ENCODE results near the gene ETV6. TPM values are rescaled to one million over a fixed set of nuclear protein-coding genes. Genes with fewer than 3 reads are reported as not detected.
A peak's percentile ranks its signal among the peaks of the same experiment; 100 is the strongest.

ETV6 gene
- total RNA-seq, 2 donors from 2014 or later: 45.9 to 49.0 TPM

- H3K9me3 Mint-ChIP-seq: no peaks in the 10 kb centered on the region
- no peaks in the 10 kb centered on the region for H3K27me3 Mint-ChIP-seq
- no peak overlapping the region for H3K4me3 Mint-ChIP-seq
- H3K36me3 Mint-ChIP-seq (ENCODE audit: low read depth): peaks cover 99% of the 10 kb centered on the region
- no peak for ATAC-seq (replicated peaks)
- no peak overlapping the region for H3K27ac Mint-ChIP-seq
- H3K4me1 Mint-ChIP-seq: peaks cover 28% of the 10 kb centered on the region
Observed at GRCh38 chr12:11880381-11880780, 230.9 kb downstream of the ETV6 start.

GRCh38 chr12:11881835-11882234 is 232.4 kb downstream of the ETV6 start:
- no peak for ATAC-seq (replicated peaks)
- H3K4me1 Mint-ChIP-seq: peaks cover 21% of the 10 kb centered on the region
- peaks cover 100% of the 10 kb centered on the region for H3K36me3 Mint-ChIP-seq (ENCODE audit: low read depth)
- H3K4me3 Mint-ChIP-seq: no peak overlapping the region
- no peaks in the 10 kb centered on the region for H3K27me3 Mint-ChIP-seq
- H3K9me3 Mint-ChIP-seq: no peaks in the 10 kb centered on the region
- H3K27ac Mint-ChIP-seq: peak overlapping the region; percentile 25

GRCh38 chr12:11882301-11883019 is 233.0 kb downstream of the ETV6 start:
- Mint-ChIP-seq H3K9me3 (no peaks in the 10 kb centered on the region), H3K27me3 (no peaks in the 10 kb centered on the region), H3K36me3 (ENCODE audit: low read depth) (peaks cover 100% of the 10 kb centered on the region), H3K27ac (no peak overlapping the region), H3K4me1 (peaks cover 19% of the 10 kb centered on the region), H3K4me3 (no peak overlapping the region)
- ATAC-seq (replicated peaks): no peak

- peaks cover 99% of the 10 kb centered on the region for H3K36me3 Mint-ChIP-seq (ENCODE audit: low read depth)
- H3K4me1 Mint-ChIP-seq: peaks cover 13% of the 10 kb centered on the region
- H3K27me3 Mint-ChIP-seq: no peaks in the 10 kb centered on the region
- no peak for ATAC-seq (replicated peaks)
- no peak overlapping the region for H3K4me3 Mint-ChIP-seq
- H3K9me3 Mint-ChIP-seq: no peaks in the 10 kb centered on the region
- peak overlapping the region; percentile 13 for H3K27ac Mint-ChIP-seq
Observed at GRCh38 chr12:11884116-11884515, 234.6 kb downstream of the ETV6 start.

- Mint-ChIP-seq H3K4me3 (no peak overlapping the region), H3K4me1 (peaks cover 16% of the 10 kb centered on the region), H3K27ac (no peak overlapping the region), H3K9me3 (no peaks in the 10 kb centered on the region), H3K27me3 (no peaks in the 10 kb centered on the region), H3K36me3 (ENCODE audit: low read depth) (peaks cover 99% of the 10 kb centered on the region)
- ATAC-seq (replicated peaks): no peak
Observed at GRCh38 chr12:11884706-11885105, 235.2 kb downstream of the ETV6 start.

GRCh38 chr12:11885261-11886038 is 236.0 kb downstream of the ETV6 start:
- no peaks in the 10 kb centered on the region for H3K9me3 Mint-ChIP-seq
- H3K27me3 Mint-ChIP-seq: no peaks in the 10 kb centered on the region
- no peak overlapping the region for H3K4me3 Mint-ChIP-seq
- H3K36me3 Mint-ChIP-seq (ENCODE audit: low read depth): peaks cover 99% of the 10 kb centered on the region
- H3K4me1 Mint-ChIP-seq: peaks cover 17% of the 10 kb centered on the region
- no peak for ATAC-seq (replicated peaks)
- H3K27ac Mint-ChIP-seq: no peak overlapping the region

GRCh38 chr12:11886339-11886738 is 236.9 kb downstream of the ETV6 start:
- peaks cover 17% of the 10 kb centered on the region for H3K4me1 Mint-ChIP-seq
- H3K27ac Mint-ChIP-seq: peak overlapping the region; percentile 42
- H3K4me3 Mint-ChIP-seq: no peak overlapping the region
- no peak for ATAC-seq (replicated peaks)
- H3K9me3 Mint-ChIP-seq: no peaks in the 10 kb centered on the region
- H3K36me3 Mint-ChIP-seq (ENCODE audit: low read depth): peaks cover 99% of the 10 kb centered on the region
- H3K27me3 Mint-ChIP-seq: no peaks in the 10 kb centered on the region

GRCh38 chr12:11888029-11888428 is 238.6 kb downstream of the ETV6 start:
- Mint-ChIP-seq H3K27me3 (no peaks in the 10 kb centered on the region), H3K36me3 (ENCODE audit: low read depth) (peaks cover 99% of the 10 kb centered on the region), H3K4me3 (no peak overlapping the region), H3K27ac (peak overlapping the region; percentile 54), H3K9me3 (no peaks in the 10 kb centered on the region), H3K4me1 (peaks cover 14% of the 10 kb centered on the region)
- ATAC-seq (replicated peaks): peak; percentile 77

GRCh38 chr12:11891346-11891745 is 241.9 kb downstream of the ETV6 start:
- no peak overlapping the region for H3K27ac Mint-ChIP-seq
- H3K36me3 Mint-ChIP-seq (ENCODE audit: low read depth): peaks cover 85% of the 10 kb centered on the region
- ATAC-seq (replicated peaks): no peak
- H3K4me3 Mint-ChIP-seq: no peak overlapping the region
- H3K27me3 Mint-ChIP-seq: no peaks in the 10 kb centered on the region
- H3K4me1 Mint-ChIP-seq: peaks cover 13% of the 10 kb centered on the region
- no peaks in the 10 kb centered on the region for H3K9me3 Mint-ChIP-seq

GRCh38 chr12:11891754-11892386 is 242.4 kb downstream of the ETV6 start:
- Mint-ChIP-seq H3K4me1 (peaks cover 8% of the 10 kb centered on the region), H3K9me3 (no peaks in the 10 kb centered on the region), H3K27me3 (no peaks in the 10 kb centered on the region), H3K36me3 (ENCODE audit: low read depth) (peaks cover 80% of the 10 kb centered on the region), H3K27ac (no peak overlapping the region), H3K4me3 (no peak overlapping the region)
- no peak for ATAC-seq (replicated peaks)

GRCh38 chr12:11893998-11894397 is 244.5 kb downstream of the ETV6 start:
- no peaks in the 10 kb centered on the region for H3K9me3 Mint-ChIP-seq
- H3K4me1 Mint-ChIP-seq: peaks cover 8% of the 10 kb centered on the region
- no peaks in the 10 kb centered on the region for H3K27me3 Mint-ChIP-seq
- no peak overlapping the region for H3K27ac Mint-ChIP-seq
- peaks cover 59% of the 10 kb centered on the region for H3K36me3 Mint-ChIP-seq (ENCODE audit: low read depth)
- ATAC-seq (replicated peaks): no peak
- H3K4me3 Mint-ChIP-seq: no peak overlapping the region

GRCh38 chr12:11894890-11895289 is 245.4 kb downstream of the ETV6 start:
- Mint-ChIP-seq H3K27ac (no peak overlapping the region), H3K27me3 (no peaks in the 10 kb centered on the region), H3K4me1 (peaks cover 3% of the 10 kb centered on the region), H3K36me3 (ENCODE audit: low read depth) (peaks cover 50% of the 10 kb centered on the region), H3K9me3 (no peaks in the 10 kb centered on the region), H3K4me3 (no peak overlapping the region)
- ATAC-seq (replicated peaks): no peak

GRCh38 chr12:11895421-11896078 is 246.1 kb downstream of the ETV6 start:
- no peaks in the 10 kb centered on the region for H3K9me3 Mint-ChIP-seq
- H3K27ac Mint-ChIP-seq: no peak overlapping the region
- ATAC-seq (replicated peaks): peak; percentile 46
- H3K4me3 Mint-ChIP-seq: no peak overlapping the region
- peaks cover 44% of the 10 kb centered on the region for H3K36me3 Mint-ChIP-seq (ENCODE audit: low read depth)
- no peaks in the 10 kb centered on the region for H3K27me3 Mint-ChIP-seq
- H3K4me1 Mint-ChIP-seq: peaks cover 7% of the 10 kb centered on the region

GRCh38 chr12:11896417-11896929 is 247.0 kb downstream of the ETV6 start:
- no peaks in the 10 kb centered on the region for H3K27me3 Mint-ChIP-seq
- H3K4me1 Mint-ChIP-seq: peaks cover 8% of the 10 kb centered on the region
- H3K4me3 Mint-ChIP-seq: no peak overlapping the region
- ATAC-seq (replicated peaks): no peak
- peaks cover 35% of the 10 kb centered on the region for H3K36me3 Mint-ChIP-seq (ENCODE audit: low read depth)
- no peak overlapping the region for H3K27ac Mint-ChIP-seq
- H3K9me3 Mint-ChIP-seq: no peaks in the 10 kb centered on the region
